CD4-positive, alpha-beta T cell treated with Interleukin-12 subunit alpha and Interleukin-12 subunit beta, for 1 hour (primary cell): ENCODE data around the gene CDCA7L.
"Not testable (repeated sequence)": the region's sequence is repeated elsewhere in the genome, so short reads cannot be mapped to it uniquely, and the experiment has no call there.

Source experiments
- DNase-seq: peaks from one replicate; pipeline ENCODE4 v3.0.0-alpha.2; 2020

The CDCA7L gene

DNA sequence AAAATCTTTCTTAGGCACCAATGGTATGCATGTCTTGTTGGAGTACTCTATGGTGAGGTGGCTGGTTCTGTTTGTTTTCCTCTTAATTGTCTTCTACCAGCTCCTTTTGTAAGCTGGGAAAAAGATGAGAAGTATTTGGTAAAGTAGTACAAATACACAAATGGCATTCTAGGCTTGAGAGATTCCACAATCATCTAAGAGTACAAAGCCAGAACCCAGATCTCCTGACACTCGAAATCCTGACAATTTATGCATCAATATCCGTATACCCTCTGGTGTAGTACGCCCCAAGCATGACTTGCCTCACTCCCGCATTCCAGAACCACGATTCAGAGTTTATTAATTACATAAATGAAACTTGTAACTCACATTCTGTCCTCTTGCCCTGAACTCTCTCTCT, 43.5 kb downstream of the CDCA7L start:
- DNase-seq: no peak

DNA sequence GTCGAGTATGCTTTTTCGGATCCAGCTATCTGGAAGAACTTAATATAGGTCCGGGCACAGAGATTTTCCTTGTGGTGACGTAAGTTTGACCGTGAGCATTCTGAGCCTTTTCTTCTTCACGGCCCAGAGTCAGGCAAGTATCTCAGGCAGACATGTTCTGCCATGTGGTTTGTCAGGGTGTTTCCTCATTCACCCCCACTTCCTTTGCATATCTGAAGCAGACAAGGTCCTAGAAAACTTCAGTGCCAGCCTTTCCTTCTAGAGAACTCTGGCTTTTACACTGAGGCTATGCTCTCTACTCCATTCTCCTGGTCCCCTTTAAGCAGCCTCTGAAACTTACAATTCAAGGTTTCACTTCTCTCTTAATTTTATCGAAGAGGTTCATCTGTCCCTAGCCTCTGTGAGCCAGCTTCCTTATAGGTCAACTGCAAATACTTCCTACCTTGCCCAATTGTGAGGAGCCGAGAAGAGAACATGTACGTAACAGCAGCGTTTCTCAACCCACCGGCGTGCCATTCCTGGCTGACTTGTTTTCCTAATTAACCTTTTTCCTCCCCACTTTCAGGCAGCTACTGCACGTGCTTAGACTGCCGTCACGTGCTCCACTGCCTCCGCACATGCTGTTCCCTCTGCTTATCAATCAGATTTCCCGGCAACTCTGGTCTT, 47.3 kb downstream of the CDCA7L start:
- peak; percentile 32 for DNase-seq

GRCh38 chr7:21893401-21893800, 52.3 kb downstream of the CDCA7L start:
- DNase-seq: no peak

DNA sequence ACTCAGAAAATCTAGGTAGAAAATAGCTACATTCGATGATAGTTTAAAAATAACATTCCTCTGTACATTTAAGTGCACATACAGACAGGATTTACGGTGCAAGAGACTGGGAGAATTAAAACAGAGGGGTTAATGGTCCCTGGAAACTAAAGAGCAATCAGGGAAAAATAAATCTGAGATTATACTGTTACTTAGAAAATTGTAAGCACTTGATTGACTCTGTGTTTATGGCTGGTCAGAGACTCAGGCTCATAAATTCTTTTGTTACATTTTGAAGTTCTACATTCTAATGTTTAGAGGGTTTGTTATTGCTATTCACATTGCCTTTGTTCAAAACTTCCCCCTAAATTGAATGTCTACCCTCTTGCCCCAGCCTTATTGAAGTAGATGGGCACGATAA, 54.4 kb downstream of the CDCA7L start:
- no peak for DNase-seq

DNA sequence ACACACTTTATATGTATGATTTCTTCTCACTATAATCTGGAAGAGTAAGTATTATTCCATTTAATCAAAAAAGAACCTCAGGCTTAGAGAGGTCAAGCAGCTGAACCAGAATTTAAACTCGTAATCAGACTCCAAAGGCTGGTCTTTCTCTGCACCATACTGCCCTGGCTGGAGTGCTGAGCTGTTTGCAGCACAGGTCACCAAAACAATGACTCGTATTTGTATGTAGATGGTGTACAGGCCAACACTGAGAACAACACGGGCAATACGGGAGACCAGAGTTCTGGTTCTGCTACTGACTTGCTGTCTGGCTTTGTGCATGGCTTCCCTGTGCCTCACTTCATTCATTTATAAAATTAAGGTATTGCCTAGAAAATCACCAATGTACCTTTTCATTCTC, 57.9 kb downstream of the CDCA7L start:
- no peak for DNase-seq

DNA sequence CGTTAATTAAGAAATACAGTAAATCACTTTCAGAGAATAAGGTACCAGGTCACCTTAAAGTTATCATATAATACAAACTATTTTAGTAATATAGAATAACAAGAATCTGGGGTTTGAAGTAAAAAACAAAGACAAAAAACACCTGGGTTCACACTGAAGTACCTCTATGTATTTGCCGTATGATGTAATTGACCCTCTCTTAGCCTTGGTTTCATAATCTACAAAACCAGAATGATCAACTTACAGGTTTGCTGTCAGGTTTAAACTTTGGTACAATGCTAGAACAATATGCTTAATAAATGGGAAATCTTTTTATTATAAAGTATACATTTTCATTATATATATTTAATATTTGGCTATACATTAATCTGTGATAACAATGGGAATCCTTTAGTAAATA, 58.3 kb downstream of the CDCA7L start:
- DNase-seq: no peak

- DNase-seq: no peak
Observed at GRCh38 chr7:21886396-21886795, 59.3 kb downstream of the CDCA7L start.

DNA sequence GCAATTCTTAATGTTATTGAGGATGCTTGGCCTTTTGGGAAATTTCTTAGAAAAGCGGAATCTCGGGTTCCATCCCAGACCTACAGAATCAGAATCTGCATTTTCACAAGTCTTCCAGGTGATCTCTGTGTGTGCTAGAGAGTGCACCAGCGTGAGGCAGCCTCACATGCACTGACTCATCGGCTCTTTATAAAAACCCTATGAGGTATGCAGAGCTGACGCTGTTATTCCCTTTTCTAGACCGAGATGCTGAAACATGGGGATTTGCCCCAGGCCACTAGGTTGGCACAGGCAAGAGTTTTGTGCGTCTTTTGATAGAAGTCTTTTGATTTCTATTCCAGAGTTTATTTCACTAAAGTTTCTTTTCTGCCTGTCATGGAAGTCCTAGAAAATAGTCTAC, 61.2 kb downstream of the CDCA7L start:
- no peak for DNase-seq

DNA sequence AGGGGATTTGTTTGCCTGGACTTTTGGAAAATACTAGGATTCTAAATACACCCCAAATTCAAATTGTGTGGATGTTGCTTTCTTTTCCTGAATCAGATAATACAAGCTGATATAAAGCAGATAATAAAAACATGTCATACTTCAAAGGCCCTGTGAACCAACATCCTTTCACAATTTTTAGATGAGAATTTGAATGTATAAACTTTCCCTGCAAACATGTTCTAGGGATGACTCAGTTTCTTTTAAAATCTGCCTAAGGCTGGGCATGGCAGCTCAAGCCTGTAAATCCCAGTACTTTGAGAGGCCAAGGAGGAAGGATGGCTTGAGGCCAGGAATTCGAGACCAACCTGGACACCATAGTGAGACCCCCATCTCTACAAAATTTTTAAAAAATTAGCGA, 62.2 kb downstream of the CDCA7L start:
- DNase-seq: not testable (repeated sequence)

DNA sequence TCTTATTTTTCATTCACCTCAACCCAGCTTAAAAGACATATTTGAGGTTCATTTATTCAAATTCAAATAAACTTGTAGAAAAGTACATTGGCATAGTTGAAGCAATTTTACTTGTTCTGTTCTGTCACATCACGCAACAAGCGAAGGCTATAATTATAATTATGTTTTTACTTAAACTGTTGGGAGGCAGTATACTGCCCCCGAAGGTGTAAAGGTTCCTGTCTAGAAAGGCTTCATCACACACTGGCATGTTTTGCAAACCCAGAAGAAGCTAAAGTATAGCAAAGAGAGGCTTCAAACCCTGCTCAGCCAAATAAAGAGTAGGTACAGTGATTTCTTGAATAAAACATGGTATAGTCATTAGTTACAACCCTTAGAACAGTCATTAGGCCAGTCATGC, 62.6 kb downstream of the CDCA7L start:
- no peak for DNase-seq

DNA sequence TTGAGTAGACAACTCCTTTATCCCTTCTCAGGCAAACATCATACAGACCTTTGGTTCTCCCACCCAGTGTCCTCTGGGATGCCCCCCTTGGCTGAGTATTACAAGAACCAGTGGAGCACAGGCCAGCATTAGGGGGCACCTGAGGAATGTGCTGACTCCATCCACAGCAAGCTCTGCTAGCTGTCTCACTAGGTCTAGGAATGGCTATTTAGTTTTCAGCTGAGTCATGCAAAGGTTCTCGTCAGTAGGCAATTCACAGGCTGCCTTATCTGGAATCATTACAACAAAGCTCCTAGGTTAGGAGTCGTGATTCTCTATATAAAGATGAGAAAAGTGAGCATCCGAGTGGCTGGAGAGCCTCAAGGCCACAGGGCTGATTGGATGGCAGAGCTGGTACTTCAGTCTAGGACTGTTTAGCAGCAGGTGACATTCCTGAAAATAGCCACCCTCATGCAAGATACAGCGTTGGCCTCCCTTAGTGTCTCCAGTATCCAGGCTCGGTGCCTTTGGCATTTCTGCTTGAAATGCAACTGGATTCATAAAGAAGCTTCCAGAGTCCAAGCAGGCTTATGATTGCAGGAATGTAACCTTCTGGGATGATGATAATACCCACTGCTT, 75.8 kb downstream of the CDCA7L start:
- DNase-seq: no peak

DNA sequence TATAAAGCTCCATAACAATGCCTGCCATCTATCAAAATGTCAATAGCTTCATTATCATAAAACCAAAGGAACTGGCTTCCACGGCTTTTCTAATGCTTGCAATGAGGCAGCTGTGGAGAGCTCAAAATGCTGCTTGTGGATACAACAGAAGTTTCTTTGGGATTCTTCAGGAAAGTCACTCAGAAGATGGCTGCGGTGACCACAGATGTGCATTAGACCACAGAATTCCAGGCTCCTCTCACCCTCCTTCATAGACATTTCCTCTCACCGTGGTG, 77.2 kb downstream of the CDCA7L start:
- no peak for DNase-seq

DNA sequence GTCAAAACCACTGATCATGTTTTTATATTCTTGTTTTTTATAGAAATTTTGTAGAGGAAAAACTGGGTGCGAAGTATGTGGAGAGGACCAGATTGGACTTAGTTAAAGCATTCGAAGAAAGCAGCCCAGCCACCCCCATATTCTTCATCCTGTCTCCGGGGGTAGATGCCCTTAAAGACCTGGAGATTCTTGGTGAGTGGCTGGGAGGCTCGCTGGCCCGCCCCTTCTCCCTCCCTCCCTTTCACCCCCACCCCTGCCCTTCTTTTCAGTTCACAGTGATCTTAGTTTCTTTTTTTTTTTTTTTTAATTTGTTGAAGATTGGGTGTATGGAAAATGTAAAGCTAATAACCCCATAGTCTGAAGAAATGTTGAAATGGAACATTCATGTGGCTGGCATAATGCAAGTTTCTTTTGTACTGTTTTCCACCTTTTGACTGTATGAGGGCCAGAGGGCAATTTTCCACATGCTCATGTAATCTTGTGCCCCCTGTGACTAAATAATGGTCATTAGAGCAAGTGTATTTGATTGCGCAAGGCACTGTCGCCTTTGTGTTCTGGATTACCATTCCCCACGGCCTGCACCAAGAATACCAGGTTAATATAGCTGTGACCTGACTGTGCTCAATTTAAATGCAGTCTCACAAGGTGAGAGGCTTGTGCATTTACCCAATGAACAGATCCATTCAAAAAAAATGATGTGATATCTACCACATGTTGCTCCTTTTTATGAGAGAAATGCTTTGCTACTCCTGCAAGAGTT, 77.7 kb downstream of the CDCA7L start:
- DNase-seq: no peak

GRCh38 chr7:21867226-21867625, 78.5 kb downstream of the CDCA7L start:
- DNase-seq: no peak

- no peak for DNase-seq
Observed at GRCh38 chr7:21866731-21867130, 79.0 kb downstream of the CDCA7L start.

DNA sequence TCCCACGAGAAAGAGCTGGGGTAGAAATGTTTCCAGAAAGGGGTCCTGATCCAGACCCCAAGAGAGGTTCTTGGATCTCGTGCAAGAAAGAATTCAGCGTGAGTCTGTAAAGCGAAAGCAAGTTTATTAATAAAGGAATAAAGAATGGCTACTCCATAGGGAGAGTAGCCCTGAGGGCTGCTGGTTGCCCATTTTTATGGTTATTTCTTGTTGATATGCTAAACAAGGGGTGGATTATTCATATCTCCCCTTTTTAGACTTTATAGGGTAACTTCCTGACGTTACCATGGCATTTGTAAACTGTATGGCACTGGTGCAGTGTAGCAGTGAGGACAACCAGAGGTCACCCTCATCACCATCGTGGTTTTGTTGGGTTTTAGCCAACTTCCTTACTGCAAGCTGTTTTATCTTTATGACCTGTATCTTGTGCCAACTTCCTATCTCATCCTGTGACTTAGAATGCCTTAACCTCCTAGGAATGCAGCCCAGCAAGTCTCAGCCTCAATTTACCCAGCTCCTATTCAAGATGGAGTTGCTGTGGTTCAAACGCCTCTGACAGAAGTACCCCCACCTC, 80.0 kb downstream of the CDCA7L start:
- not testable (repeated sequence) for DNase-seq

- DNase-seq: no peak
Observed at GRCh38 chr7:21851559-21851967, 94.1 kb downstream of the CDCA7L start.
